Transverse colon (tissue), 4 donors: Measurements from ENCODE around the gene MAST4.

Experiments
- CTCF ChIP-seq, 5 experiments: fragments of 200-600 bp in 3 of 5; fragments of 450-650 bp in 2 of 5; sonication (generic) in 3 of 5; IDR thresholded peaks; 1 replicate in 2 of 5; 2 replicates in 3 of 5; pipeline ENCODE4 v1.5.1; 2016 to 2017; ENCODE audit warnings: antibody characterized with exemption in 5 of 5, inconsistent platforms in 3 of 5, mild to moderate bottlenecking in 2 of 5, moderate library complexity in 1 of 5
- POLR2A ChIP-seq: fragments of 450-650 bp; IDR thresholded peaks from one replicate; pipeline ENCODE4 v1.6.1; 2016; ENCODE audit warnings: antibody characterized with exemption, mild to moderate bottlenecking, moderate library complexity
- POLR2AphosphoS5 ChIP-seq, 3 donors: sonication (generic); formaldehyde crosslinking; IDR thresholded peaks; one replicate each; pipeline ENCODE4 v1.6.1; 2016; ENCODE audit warnings: antibody characterized with exemption in 3 of 3

- TF ChIP-seq POLR2A: no peak
- TF ChIP-seq CTCF (IDR thresholded peaks at IDR 0.05): no peak
- no peak for TF ChIP-seq POLR2AphosphoS5 (IDR thresholded peaks at IDR 0.05)
These were observed 44.9 kb upstream of the MAST4 start for GRCh38 chr5:66551338-66551737.
